Caco-2 (cell line): ENCODE data around the gene THSD7A. TPM values are rescaled to one million over a fixed set of nuclear protein-coding genes. Genes with fewer than 3 reads are reported as not detected.

ENCODE experiments used
- BruUV-seq: library from RNA; stranded (reverse); fragments of 400-500 nt; replicated peaks from 2 replicates; lab custom pipeline; 2021; lab: Mats Ljungman, UMichigan
- CTCF ChIA-PET: fragments of 300-600 bp; sonication (Branson Sonifier 250); formaldehyde crosslinking; loops from one replicate; lab custom pipeline; 2022; ENCODE audit warnings: antibody characterized with exemption; lab: Charles Lee
- POLR2A ChIA-PET: fragments of 300-600 bp; sonication (Branson Sonifier 250); formaldehyde crosslinking; loops from one replicate; lab custom pipeline; 2022; ENCODE audit warnings: antibody characterized with exemption; lab: Charles Lee
- DNase-seq, 2 experiments: peaks; one replicate each; pipeline versions ENCODE4 v3.0.0 to v3.0.0-alpha.2; 2020 to 2022
- H3K27me3 ChIP-seq: replicated peaks from 2 replicates; pipeline ENCODE4 v1.6.0; 2011; ENCODE audit warnings: low read length; ENCODE audit not compliant: control insufficient read depth, insufficient read depth
- H3K36me3 ChIP-seq: 2 replicates; pipeline ENCODE4 v1.5.1; 2011; ENCODE audit warnings: low read length; ENCODE audit not compliant: control insufficient read depth, insufficient read depth
- H3K4me1 ChIP-seq: fragments of 250-450 bp; sonication (Bioruptor Pico); 2 replicates; pipeline ENCODE4 v1.5.1; 2020; ENCODE audit warnings: mild to moderate bottlenecking
- H3K4me3 ChIP-seq: 2 replicates; pipeline ENCODE4 v1.5.1; 2011; ENCODE audit warnings: low read depth, mild to moderate bottlenecking, control low read depth, low read length
- H3K9me3 ChIP-seq: fragments of 250-450 bp; sonication (Bioruptor Pico); 2 replicates; pipeline ENCODE4 v1.5.1; 2020; ENCODE audit warnings: mild to moderate bottlenecking, moderate library complexity
- H3K27ac Mint-ChIP-seq: one replicate; pipeline ENCODE4 v1.8.0; 2022; ENCODE audit warnings: mixed read lengths; ENCODE audit not compliant: unreplicated experiment
- H3K27me3 Mint-ChIP-seq: one replicate; pipeline ENCODE4 v1.8.0; 2022; ENCODE audit warnings: mixed read lengths; ENCODE audit not compliant: insufficient read depth, unreplicated experiment
- H3K36me3 Mint-ChIP-seq: one replicate; pipeline ENCODE4 v1.8.0; 2022; ENCODE audit warnings: mild to moderate bottlenecking, mixed read lengths; ENCODE audit not compliant: insufficient read depth, unreplicated experiment
- H3K4me1 Mint-ChIP-seq: one replicate; pipeline ENCODE4 v1.8.0; 2022; ENCODE audit warnings: low read depth, mixed read lengths; ENCODE audit not compliant: unreplicated experiment
- H3K4me3 Mint-ChIP-seq: one replicate; pipeline ENCODE4 v1.8.0; 2022; ENCODE audit warnings: mild to moderate bottlenecking, moderate library complexity, mixed read lengths; ENCODE audit not compliant: unreplicated experiment
- H3K9me3 Mint-ChIP-seq: one replicate; pipeline ENCODE4 v1.8.0; 2022; ENCODE audit warnings: mixed read lengths; ENCODE audit not compliant: unreplicated experiment
- intact Hi-C: fragments of 100-400 bp; cut with micrococcal nuclease; formaldehyde crosslinking; loops from one replicate; pipeline ENCODE4 v1.10.0; 2022; ENCODE audit not compliant: unreplicated experiment
- total RNA-seq: library from RNA; stranded (reverse); gene quantifications from 2 replicates; pipeline ENCODE4 v1.2.3, GENCODE V29; 2022
- TF ChIP-seq, protein P1 (sequence below), 2 experiments: fragments of 200-600 bp in 1 of 2; IDR thresholded peaks; 1 replicate in 1 of 2; 2 replicates in 1 of 2; pipeline versions ENCODE4 v1.5.1 to v1.8.0; 2011 to 2022; ENCODE audit warnings: antibody characterized with exemption in 1 of 2, control low read depth in 1 of 2, inconsistent platforms in 1 of 2, low read depth in 1 of 2, low read length in 1 of 2, mild to moderate bottlenecking in 1 of 2, moderate library complexity in 1 of 2; ENCODE audit not compliant: insufficient read depth in 1 of 2, severe bottlenecking in 1 of 2, unreplicated experiment in 1 of 2

The THSD7A gene
- total RNA-seq, 1 experiment from 2014 or later, result 0.05 TPM

GRCh38 chr7:11818281-11818680 is 13.7 kb downstream of the THSD7A start:
- peaks cover 10% of the 10 kb centered on the region for H3K27me3 Mint-ChIP-seq
- no peaks in the 10 kb centered on the region for H3K9me3 Mint-ChIP-seq
- H3K27ac Mint-ChIP-seq, result no peak overlapping the region
- no TSS peak for BruUV-seq
- Histone ChIP-seq H3K9me3 (no peaks in the 10 kb centered on the region), H3K36me3 (no peaks in the 10 kb centered on the region), H3K4me3 (no peak overlapping the region), H3K4me1 (no peaks in the 10 kb centered on the region), H3K27me3 (no peaks in the 10 kb centered on the region; the same call in 1 of the 2 replicates)
- intact Hi-C loops, result no loop called here
- H3K4me1 Mint-ChIP-seq, result no peaks in the 10 kb centered on the region
- TF ChIP-seq, protein P1, sequence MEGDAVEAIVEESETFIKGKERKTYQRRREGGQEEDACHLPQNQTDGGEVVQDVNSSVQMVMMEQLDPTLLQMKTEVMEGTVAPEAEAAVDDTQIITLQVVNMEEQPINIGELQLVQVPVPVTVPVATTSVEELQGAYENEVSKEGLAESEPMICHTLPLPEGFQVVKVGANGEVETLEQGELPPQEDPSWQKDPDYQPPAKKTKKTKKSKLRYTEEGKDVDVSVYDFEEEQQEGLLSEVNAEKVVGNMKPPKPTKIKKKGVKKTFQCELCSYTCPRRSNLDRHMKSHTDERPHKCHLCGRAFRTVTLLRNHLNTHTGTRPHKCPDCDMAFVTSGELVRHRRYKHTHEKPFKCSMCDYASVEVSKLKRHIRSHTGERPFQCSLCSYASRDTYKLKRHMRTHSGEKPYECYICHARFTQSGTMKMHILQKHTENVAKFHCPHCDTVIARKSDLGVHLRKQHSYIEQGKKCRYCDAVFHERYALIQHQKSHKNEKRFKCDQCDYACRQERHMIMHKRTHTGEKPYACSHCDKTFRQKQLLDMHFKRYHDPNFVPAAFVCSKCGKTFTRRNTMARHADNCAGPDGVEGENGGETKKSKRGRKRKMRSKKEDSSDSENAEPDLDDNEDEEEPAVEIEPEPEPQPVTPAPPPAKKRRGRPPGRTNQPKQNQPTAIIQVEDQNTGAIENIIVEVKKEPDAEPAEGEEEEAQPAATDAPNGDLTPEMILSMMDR (IDR thresholded peaks at IDR 0.05; ENCODE audit: insufficient read depth in 1 of 2, low read depth in 1 of 2, low read length in 1 of 2, severe bottlenecking in 1 of 2, unreplicated experiment in 1 of 2), result no peak
- H3K4me3 Mint-ChIP-seq, result no peak overlapping the region
- no peak for DNase-seq
- ChIA-PET POLR2A (no interaction called here), CTCF (no interaction called here)
- no peaks in the 10 kb centered on the region for H3K36me3 Mint-ChIP-seq

DNA sequence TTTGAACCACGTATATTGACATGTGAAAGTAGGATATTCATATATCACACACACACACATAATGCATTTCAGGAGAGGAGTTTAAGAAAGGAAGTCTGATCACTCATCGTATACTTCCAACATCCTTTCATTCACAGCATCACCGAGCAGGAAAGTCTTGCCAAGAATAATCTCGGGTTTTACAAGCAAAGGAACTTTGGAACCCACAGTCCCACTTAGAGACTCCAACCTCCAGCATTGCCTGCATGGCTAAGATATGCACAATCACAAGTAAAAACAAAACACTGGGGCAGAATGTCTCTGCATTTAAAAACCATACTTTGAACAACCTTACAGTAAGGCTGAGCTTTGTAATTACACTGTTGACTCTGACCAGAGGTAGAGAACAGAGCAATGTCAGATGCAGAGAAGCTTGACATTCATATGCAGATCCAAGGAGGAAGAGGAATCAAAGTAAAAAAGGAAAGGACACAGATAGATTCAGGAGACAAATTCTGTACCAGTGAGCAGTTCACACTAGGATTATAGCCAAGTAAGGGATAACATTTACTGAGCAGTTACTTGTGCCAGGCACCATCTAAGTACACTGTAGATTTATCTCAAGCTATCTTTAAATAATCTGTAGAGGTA is 14.8 kb downstream of the THSD7A start:
- H3K4me1 Mint-ChIP-seq, result no peaks in the 10 kb centered on the region
- H3K4me1 ChIP-seq, result no peaks in the 10 kb centered on the region
- ChIA-PET POLR2A (no interaction called here), CTCF (no interaction called here)
- TF ChIP-seq, protein P1 (IDR thresholded peaks at IDR 0.05; ENCODE audit: insufficient read depth in 1 of 2, low read depth in 1 of 2, low read length in 1 of 2, severe bottlenecking in 1 of 2, unreplicated experiment in 1 of 2), result no peak
- peaks cover 10% of the 10 kb centered on the region for H3K27me3 Mint-ChIP-seq
- DNase-seq, result no peak
- H3K4me3 Mint-ChIP-seq, result no peak overlapping the region
- H3K27me3 ChIP-seq, result no peaks in the 10 kb centered on the region; the same call in 1 of the 2 replicates
- H3K4me3 ChIP-seq, result no peak overlapping the region
- intact Hi-C loops, result no loop called here
- H3K9me3 ChIP-seq, result no peaks in the 10 kb centered on the region
- no peaks in the 10 kb centered on the region for H3K36me3 Mint-ChIP-seq
- BruUV-seq, result no TSS peak
- no peaks in the 10 kb centered on the region for H3K36me3 ChIP-seq
- H3K27ac Mint-ChIP-seq, result no peak overlapping the region
- no peaks in the 10 kb centered on the region for H3K9me3 Mint-ChIP-seq

DNA sequence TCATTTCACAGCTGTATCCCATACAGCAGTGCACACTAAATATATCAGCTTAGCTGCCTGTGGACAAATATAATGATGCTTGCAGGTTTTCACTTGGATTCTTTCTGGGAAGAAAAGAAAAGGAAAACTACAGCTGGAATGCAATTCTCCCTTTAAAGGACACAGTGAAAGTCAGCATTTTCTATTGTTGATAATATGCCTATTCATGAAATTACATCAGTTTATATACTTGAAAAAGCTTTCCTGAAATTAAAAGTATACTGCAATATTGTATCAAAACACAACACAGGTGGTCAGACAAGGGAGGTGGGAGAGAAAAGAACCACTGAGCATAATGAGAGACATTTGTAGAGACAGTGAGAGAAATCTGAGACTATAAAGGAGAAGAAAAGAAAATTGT is 20.3 kb downstream of the THSD7A start:
- DNase-seq, result no peak
- no peaks in the 10 kb centered on the region for H3K9me3 Mint-ChIP-seq
- CTCF ChIA-PET, result no interaction called here
- no peak overlapping the region for H3K4me3 ChIP-seq
- no peaks in the 10 kb centered on the region for H3K4me1 Mint-ChIP-seq
- no peaks in the 10 kb centered on the region for H3K27me3 ChIP-seq
- H3K36me3 ChIP-seq, result no peaks in the 10 kb centered on the region
- no TSS peak for BruUV-seq
- H3K4me3 Mint-ChIP-seq, result no peak overlapping the region
- TF ChIP-seq, protein P1 (IDR thresholded peaks at IDR 0.05; ENCODE audit: insufficient read depth in 1 of 2, low read depth in 1 of 2, low read length in 1 of 2, severe bottlenecking in 1 of 2, unreplicated experiment in 1 of 2), result no peak
- POLR2A ChIA-PET, result no interaction called here
- no peaks in the 10 kb centered on the region for H3K4me1 ChIP-seq
- H3K27ac Mint-ChIP-seq, result no peak overlapping the region
- H3K9me3 ChIP-seq, result no peaks in the 10 kb centered on the region
- H3K36me3 Mint-ChIP-seq, result no peaks in the 10 kb centered on the region
- H3K27me3 Mint-ChIP-seq, result peaks cover 3% of the 10 kb centered on the region
- intact Hi-C loops, result no loop called here
